GM21367 (cell line): ENCODE measurements around the gene CDC6.
A peak's percentile ranks its signal among the peaks of the same experiment; 100 is the strongest.
"Not testable (repeated sequence)": the region's sequence is repeated elsewhere in the genome, so short reads cannot be mapped to it uniquely, and the experiment has no call there.

Experiments
- ATAC-seq: cut with Tn5 transposase; IDR thresholded peaks from one replicate; pipeline ENCODE4 v1.9.1; 2021; ENCODE audit not compliant: unreplicated experiment

CDC6 gene

GRCh38 chr17:40287159-40287493 lies 553 bp upstream of the CDC6 start:
- peak; percentile 12 for ATAC-seq

DNA sequence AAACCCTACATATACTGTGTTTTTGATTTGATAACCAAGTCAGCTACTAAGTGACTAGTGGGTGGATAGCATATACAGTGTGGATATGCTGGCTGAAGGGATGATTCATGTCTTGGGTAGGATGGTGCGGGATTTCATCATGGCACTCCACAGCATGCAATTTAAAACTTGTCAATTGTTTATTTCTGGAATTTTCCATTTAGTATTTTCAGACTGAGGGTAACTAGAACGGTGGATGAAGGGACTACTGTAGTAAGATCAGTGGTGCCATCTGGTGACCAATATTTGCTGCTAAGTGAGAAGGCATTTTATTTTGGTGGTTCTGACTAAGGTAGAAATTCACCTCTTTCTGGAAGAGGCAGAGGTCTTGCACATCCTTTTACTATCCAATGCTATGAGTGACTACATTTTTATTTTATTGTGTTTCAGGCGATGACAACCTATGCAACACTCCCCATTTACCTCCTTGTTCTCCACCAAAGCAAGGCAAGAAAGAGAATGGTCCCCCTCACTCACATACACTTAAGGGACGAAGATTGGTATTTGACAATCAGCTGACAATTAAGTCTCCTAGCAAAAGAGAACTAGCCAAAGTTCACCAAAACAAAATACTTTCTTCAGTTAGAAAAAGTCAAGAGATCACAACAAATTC lies 3.1 kb downstream of the CDC6 start:
- no peak for ATAC-seq

DNA sequence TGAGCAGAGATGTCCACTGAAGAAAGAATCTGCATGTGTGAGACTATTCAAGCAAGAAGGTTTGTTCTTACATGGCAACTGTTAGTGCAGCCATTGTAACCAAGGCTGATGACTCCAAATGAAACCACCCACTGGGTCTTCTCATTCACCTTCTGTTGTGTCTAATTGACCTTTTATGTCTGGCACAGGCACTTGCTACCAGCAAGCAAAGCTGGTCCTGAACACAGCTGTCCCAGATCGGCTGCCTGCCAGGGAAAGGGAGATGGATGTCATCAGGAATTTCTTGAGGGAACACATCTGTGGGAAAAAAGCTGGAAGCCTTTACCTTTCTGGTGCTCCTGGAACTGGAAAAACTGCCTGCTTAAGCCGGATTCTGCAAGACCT lies 3.6 kb downstream of the CDC6 start:
- no peak for ATAC-seq

- ATAC-seq: no peak
These were observed 5.7 kb downstream of the CDC6 start for GRCh38 chr17:40293363-40293762.

GRCh38 chr17:40295488-40296436 lies 8.1 kb downstream of the CDC6 start:
- ATAC-seq: no peak

DNA sequence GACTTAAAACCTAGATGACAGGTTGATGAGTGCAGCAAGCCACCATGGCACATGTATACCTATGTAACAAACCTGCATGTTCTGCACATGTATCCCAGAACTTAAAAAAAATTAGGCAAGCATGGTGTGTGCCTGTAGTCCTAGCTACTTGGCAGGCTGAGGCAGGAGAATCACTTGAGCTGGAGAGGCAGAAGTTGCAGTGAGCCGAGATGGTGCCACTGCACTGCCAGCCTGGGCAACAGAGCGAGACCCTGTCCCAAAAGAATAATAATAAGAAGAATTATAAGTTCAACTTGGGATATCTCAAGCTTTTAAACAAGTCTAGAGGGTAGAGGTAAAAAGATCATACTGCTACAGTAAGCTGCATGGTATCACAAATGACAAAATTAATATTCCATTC lies 9.8 kb downstream of the CDC6 start:
- ATAC-seq: no peak

DNA sequence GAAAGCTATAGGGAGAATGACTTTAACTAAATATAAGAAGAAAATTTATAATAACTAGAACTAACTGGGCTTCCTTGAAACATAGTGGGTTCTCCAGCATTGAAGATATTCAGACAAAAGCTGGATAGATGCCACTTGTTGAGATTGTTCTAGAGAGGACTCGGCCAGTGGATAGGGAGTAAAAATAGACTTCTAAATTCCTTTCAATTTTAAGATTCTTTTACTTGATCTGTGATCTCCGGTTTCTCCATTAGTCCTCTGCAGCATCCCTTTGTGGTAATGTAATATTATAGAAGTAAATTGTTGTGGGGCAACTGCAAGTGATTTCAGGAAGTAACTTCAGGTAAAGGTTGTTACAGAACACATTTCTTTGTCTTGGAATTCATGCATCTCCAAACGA lies 11.0 kb downstream of the CDC6 start:
- ATAC-seq: no peak

- ATAC-seq: not testable (repeated sequence)
These were observed 11.6 kb downstream of the CDC6 start for GRCh38 chr17:40299159-40299757.

DNA sequence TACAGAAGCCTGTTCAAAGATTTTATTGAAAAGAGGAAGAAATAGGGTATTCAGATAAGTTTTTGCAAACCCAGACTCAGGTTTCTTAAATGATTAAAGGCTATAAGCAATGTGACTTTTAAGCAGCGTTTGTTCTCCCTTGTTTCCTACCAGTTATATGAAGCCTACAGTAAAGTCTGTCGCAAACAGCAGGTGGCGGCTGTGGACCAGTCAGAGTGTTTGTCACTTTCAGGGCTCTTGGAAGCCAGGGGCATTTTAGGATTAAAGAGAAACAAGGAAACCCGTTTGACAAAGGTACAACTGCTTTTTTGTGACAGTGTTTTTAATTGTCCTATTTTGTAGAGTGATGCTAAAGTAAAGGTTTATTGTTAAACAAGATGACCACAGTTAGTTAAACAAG lies 13.6 kb downstream of the CDC6 start:
- no peak for ATAC-seq

DNA sequence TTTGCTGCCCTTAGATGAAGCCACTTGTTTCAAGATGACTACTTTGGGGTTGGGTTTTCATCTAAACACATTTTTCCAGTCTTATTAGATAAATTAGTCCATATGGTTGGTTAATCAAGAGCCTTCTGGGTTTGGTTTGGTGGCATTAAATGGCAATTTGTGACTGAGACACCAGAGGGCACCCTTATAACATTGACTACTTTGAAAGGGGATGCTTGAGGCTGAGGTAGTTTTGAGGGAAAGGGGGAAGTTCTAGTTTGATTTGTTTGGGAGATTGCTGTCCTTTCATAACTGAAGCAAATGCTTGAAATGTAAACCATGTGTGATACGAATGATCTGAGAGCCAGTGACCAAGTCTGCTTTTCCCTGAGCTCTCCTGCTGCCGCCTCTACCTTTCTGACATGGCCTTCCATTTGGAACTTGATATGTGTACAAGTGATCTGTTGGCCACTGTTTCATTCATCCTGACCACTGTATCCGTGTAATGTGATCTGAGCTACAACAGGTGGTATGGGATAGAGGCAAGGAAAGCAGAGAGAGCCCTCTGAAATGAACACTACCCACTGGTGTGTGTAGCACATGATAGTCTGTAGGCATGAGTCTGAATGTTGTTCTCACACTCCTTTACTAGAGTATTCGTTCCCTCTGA lies 15.5 kb downstream of the CDC6 start:
- no peak for ATAC-seq

- ATAC-seq: no peak
These were observed 16.3 kb downstream of the CDC6 start for GRCh38 chr17:40303708-40304551.

DNA sequence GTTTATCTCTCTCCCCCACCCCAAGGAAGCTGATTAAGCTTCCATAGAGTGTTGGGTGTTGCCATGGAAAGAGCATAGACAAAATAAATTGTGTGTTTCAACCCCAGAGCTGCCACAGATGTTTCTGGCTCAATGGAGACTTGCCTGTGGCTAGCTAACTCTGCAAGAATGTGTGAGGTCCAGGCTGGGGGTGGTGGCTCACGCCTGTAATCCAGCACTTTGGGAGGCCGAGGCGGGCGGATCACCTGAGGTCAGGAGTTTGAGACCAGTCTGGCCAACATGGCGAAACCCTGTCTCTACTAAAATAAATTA lies 16.8 kb downstream of the CDC6 start:
- not testable (repeated sequence) for ATAC-seq

DNA sequence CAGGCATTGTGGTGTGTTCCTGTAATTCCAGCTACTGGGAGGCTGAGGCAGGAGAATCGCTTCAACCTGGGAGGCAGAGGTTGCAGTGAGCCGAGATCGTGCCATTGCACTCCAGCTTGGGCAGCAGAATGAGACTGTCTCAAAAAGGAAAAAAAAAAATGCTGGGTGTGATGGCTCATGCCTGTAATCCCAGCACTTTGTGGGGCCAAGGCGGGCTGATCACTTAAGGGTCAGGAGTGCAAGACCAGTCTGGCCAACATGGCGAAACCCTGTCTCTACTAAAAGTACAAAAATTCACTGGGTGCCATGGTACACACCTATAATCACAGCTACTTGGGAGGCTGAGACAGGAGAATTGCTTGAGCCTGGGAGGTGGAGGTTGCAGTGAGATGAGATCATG lies 17.2 kb downstream of the CDC6 start:
- not testable (repeated sequence) for ATAC-seq

DNA sequence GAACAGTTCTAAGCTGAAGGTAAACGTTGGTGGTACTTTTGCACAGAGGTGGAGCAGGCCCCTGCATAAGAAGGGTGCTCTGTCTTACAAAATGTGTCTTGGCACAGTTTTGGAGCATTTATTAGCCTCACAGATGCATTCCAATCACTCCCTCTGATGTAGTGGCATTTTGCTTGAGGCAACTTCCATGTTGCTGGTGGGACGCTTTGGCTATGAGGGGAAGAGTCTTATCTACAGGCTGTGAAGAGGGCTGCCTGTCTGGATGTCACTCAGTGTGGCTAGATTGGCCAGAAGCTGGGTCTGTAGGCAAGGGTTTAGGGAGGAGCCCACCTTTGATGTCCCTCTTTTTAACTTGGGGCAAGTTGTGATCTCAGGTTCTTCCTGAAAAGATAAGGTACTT lies 18.7 kb downstream of the CDC6 start:
- no peak for ATAC-seq

DNA sequence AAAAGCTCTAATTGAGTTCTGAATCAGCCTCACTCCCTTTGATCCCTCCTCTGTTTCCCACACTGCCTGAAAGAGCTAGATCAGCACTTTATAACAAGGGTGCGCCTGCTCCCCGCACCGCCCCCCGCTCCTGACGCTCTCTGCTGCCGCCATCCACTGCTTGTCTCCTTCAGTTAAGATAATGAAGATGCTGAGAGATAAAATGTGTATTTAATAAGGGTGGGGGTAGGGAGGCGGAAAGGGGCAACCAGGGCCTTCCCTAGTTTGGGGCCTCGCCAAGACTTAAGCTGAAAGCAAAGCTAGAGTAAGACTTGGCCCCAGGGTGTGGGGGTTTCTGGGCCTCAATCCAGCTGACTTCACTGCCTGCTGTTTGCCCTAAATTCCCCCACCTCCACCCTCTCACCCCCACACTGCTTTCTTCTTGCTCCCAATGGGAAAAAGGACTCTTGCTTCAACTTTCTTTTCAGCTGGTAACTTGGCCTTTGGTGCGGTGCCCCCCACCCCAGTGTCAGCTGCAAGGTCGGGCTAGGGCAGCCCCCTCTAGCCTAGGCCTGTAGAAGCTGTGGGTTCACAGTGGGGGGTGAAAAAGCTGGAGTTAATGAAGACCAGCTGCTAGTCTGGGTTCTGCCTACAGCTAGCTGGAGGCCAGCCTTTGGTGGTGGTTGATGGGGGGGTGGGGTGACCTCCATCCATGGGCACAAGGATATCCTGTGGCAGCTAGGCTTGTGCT lies 19.5 kb downstream of the CDC6 start:
- no peak for ATAC-seq

DNA sequence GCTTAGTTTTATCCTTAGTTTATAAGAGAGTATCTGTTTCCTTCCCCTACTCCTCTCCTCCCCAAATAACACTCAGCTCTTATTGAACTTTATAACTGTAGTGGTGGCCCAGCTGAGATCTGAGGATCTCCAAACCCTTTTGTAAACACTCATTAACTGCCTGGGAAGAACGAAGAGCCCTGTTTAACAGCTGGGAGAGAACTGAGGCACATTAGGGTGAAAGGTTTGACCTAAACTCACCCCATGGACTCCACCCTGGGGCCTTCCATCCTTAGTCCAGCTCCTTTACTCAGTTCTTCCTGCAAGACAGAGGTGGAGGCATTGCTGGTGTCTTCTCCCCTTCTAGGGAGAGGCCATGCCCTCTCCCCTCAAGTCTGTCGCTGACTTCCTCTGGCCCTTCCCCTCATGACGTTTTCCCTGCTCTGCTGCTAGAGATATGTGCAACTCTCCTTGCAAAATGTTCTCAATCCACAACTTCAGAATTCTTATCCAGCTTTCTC lies 20.1 kb downstream of the CDC6 start:
- no peak for ATAC-seq

DNA sequence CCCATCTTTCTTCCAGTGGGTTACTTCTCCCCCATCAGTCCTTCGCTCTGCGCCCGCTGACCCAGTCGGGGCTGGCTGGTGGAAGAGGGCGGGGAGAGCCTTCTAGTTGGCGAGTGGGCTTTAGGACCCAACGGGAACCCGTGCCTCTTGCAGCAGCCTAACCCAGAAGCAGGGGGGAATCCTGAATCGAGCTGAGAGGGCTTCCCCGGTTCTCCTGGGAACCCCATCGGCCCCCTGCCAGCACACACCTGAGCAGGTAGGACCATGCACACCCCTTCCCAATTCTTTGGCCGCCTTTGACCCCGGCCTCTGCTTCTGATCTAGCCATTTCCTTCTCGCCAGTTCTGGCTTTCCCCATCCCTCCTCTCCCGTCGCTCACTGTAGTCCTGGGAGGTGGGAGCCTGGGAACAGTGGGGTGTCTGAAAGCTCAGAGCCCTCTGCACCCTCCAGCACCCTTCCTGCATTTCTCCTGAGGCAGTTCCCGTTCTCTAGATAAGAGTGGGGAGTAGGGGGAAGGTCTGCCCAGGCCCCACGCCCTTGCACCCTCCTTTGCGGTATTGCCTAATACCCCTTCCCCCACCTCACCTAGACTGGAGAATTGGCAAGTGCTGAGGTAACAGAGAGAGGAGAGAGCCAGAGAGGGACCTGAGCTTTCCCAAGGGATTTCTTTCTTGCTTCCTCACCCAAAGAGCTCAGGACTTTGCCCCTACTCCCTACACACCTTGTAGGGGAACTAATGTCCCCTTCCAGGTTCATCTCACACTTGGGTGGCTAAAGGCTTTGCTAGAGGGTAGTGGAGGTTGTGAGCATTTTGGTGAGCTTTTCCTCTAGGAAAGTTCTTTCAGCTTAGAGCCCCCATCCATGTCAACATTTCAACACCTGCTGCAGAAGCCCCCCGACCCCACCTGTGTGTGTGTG lies 21.6 kb downstream of the CDC6 start, which contains the start of gene RARA:
Gene RARA, plus strand, starts transcription at position 150 of the 918 bp plus-strand sequence. CDS start 22,039 bp downstream, outside the sequence.
- no peak for ATAC-seq

DNA sequence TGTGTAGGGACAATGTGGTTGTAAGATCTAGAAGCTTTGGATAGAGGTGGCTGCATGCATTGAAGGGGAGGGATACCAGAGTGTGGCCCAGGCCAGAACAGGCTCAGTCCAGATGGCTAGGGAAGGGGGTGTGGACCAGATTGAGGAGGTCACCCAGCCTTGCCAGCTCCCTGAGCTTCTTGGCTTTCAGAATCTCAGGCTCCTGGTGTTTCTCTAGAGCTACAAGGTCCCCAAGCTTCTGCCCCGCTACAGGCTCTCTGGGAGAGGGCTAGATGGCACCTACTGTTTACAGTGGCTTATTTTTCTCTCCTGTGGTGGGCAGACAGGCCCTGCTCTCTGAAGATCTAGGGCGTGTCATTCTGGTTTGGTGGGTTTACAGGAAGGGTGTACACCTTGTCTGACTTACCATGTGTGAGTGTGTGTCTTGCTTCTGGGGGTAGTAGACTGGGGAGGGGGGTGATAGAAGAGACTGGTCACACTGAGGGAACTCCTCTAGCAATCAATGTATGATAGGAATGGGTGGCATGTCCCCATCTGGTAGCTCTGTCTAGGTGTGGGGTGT lies 22.4 kb downstream of the CDC6 start:
- ATAC-seq: no peak
